Measurements from ENCODE around the gene DEPP1. TPM values are rescaled to one million over a fixed set of nuclear protein-coding genes. Genes with fewer than 3 reads are reported as not detected.

DEPP1 gene
- total RNA-seq, 1 experiment from 2014 or later: 3.8 TPM

GRCh38 chr10:44967616-44968015, 11.0 kb downstream of the DEPP1 start (continued):
- TF ChIP-seq MAX (IDR thresholded peaks at IDR 0.05) (no peak), CTCF (IDR thresholded peaks at IDR 0.05 in 2 of 3, conservative IDR thresholded peaks at IDR 0.05 in 1 of 3; ENCODE audit: borderline replicate concordance in 1 of 3, insufficient read depth in 1 of 3, low read depth in 2 of 3, low read length in 2 of 3) (no peak)

- Histone ChIP-seq H4K20me1 (ENCODE audit: insufficient read depth) (no peaks in the 10 kb centered on the region), H3K4me1 (ENCODE audit: control insufficient read depth in 1 of 2, insufficient read depth in 2 of 2, low read length in 2 of 2) (peaks cover 0 to 9% of the 10 kb centered on the region in 2 experiments; a peak in 1 of 4 replicates), H3K9me2 (ENCODE audit: insufficient read depth) (no peaks in the 10 kb centered on the region), H3K4me2 (ENCODE audit: low read length) (no peak overlapping the region), H3K9me3 (ENCODE audit: control insufficient read depth in 1 of 2, insufficient read depth in 1 of 2, low read depth in 1 of 2, low read length in 2 of 2) (no peaks in the 10 kb centered on the region), H3K79me2 (ENCODE audit: insufficient read depth, low read length) (no peaks in the 10 kb centered on the region), H3K27me3 (ENCODE audit: insufficient read depth, low read length) (no peaks in the 10 kb centered on the region), H3K36me3 (ENCODE audit: control insufficient read depth in 1 of 2, insufficient read depth in 2 of 2, low read length in 2 of 2) (no peaks in the 10 kb centered on the region), H3K4me3 (replicated peaks in 1 of 2; ENCODE audit: low read depth in 1 of 2, low read length in 2 of 2) (no peak overlapping the region), H3K27ac (ENCODE audit: low read depth, low read length) (no peak overlapping the region), H2AFZ (ENCODE audit: low read depth, low read length, poor library complexity, severe bottlenecking) (no peak overlapping the region), H3K9ac (ENCODE audit: low read length) (no peak overlapping the region)
- intact Hi-C loops (cut with micrococcal nuclease): no loop called here
- peak in 1 of 3 experiments; percentile 27; a peak in 2 of 6 replicates for TF ChIP-seq CTCF (IDR thresholded peaks at IDR 0.05 in 2 of 3, conservative IDR thresholded peaks at IDR 0.05 in 1 of 3; ENCODE audit: borderline replicate concordance in 1 of 3, insufficient read depth in 1 of 3, low read depth in 2 of 3, low read length in 2 of 3)
- TF ChIP-seq EGR1 (IDR thresholded peaks at IDR 0.05; ENCODE audit: low read depth): no peak
- no peak for TF ChIP-seq POLR2A (IDR thresholded peaks at IDR 0.05; ENCODE audit: borderline replicate concordance, extremely low read depth, insufficient read depth, insufficient read length)
- TF ChIP-seq FOSL1 (IDR thresholded peaks at IDR 0.05; ENCODE audit: low read depth): no peak
- TF ChIP-seq MAX (IDR thresholded peaks at IDR 0.05): no peak
- no peak for TF ChIP-seq CBX3 (IDR thresholded peaks at IDR 0.05; ENCODE audit: low read depth)
- no peak for TF ChIP-seq REST (IDR thresholded peaks at IDR 0.05; ENCODE audit: low read depth)
- ChIA-PET POLR2A (interaction anchor here (3.5 kb wide), 1 partner anchor 12 kb away, joined by 15 read pairs; the partner anchor contains the start of gene DEPP1), RAD21 (ENCODE audit: low non-redundant PET in 1 of 2, low total read pairs in 2 of 2, uncharacterized antibody in 2 of 2, unreplicated experiment in 2 of 2) (no interaction called here), CTCF (no interaction called here)
- DNase-seq (ENCODE audit: low read depth, low spot score) (no peak), ATAC-seq (no peak)
- no TSS peak for BruUV-seq (replicated peaks)
These were observed 11.6 kb downstream of the DEPP1 start for GRCh38 chr10:44966816-44967509.
